ENCODE results near the gene PPFIA1. TPM values are rescaled to one million over a fixed set of nuclear protein-coding genes. Genes with fewer than 3 reads are reported as not detected.

Gene PPFIA1
- total RNA-seq, 1 experiment from 2014 or later = 86.8 TPM

GRCh38 chr11:70377645-70378044 lies 107.2 kb downstream of the PPFIA1 start:
- no peaks in the 10 kb centered on the region for H3K9me3 ChIP-seq (ENCODE audit: insufficient read depth, low read depth)
- intact Hi-C loops (cut with micrococcal nuclease; ENCODE audit: unreplicated experiment) = no loop called here
- TF ChIP-seq CTCF (conservative IDR thresholded peaks at IDR 0.05) (no peak), EZH2 (IDR thresholded peaks at IDR 0.05; ENCODE audit: low read depth) (no peak)
- H3K4me3 ChIP-seq = no peak overlapping the region
- H3K36me3 ChIP-seq (ENCODE audit: low read depth) = peaks cover 35% of the 10 kb centered on the region
- H4K20me1 ChIP-seq (ENCODE audit: insufficient read depth) = peaks cover 3% of the 10 kb centered on the region
- no peak overlapping the region for H2AFZ ChIP-seq
- H3K27me3 ChIP-seq (ENCODE audit: insufficient read depth, low read depth) = no peaks in the 10 kb centered on the region
- H3K9me2 ChIP-seq (ENCODE audit: insufficient read depth) = no peaks in the 10 kb centered on the region
- peaks cover 61% of the 10 kb centered on the region; the same call in 1 of the 2 replicates for H3F3A ChIP-seq (ENCODE audit: insufficient read depth, low read depth)
- H3K27ac ChIP-seq = no peak overlapping the region
- ChIA-PET CTCF (no interaction called here), POLR2A (ENCODE audit: unreplicated experiment) (interaction anchor here (0.6 kb wide), 1 partner anchor 64 kb away, joined by 4 read pairs; no protein-coding TSS in a partner anchor)
- H3K79me2 ChIP-seq (ENCODE audit: low read depth) = no peaks in the 10 kb centered on the region
- no peak overlapping the region for H3K4me2 ChIP-seq
- no TSS peak for BruUV-seq (replicated peaks)
- no peaks in the 10 kb centered on the region for H3K4me1 ChIP-seq (replicated peaks; ENCODE audit: insufficient read depth)
- DNase-seq = no peak

GRCh38 chr11:70378506-70379134 lies 108.1 kb downstream of the PPFIA1 start:
- Histone ChIP-seq H3K4me1 (replicated peaks; ENCODE audit: insufficient read depth) (no peaks in the 10 kb centered on the region), H3F3A (ENCODE audit: insufficient read depth, low read depth) (peaks cover 61% of the 10 kb centered on the region; the same call in 1 of the 2 replicates), H4K20me1 (ENCODE audit: insufficient read depth) (peaks cover 9% of the 10 kb centered on the region), H3K36me3 (ENCODE audit: low read depth) (peaks cover 27% of the 10 kb centered on the region), H3K4me3 (no peak overlapping the region), H3K9me2 (ENCODE audit: insufficient read depth) (no peaks in the 10 kb centered on the region), H3K27me3 (ENCODE audit: insufficient read depth, low read depth) (no peaks in the 10 kb centered on the region), H3K27ac (no peak overlapping the region), H2AFZ (no peak overlapping the region), H3K79me2 (ENCODE audit: low read depth) (no peaks in the 10 kb centered on the region), H3K9me3 (ENCODE audit: insufficient read depth, low read depth) (no peaks in the 10 kb centered on the region), H3K4me2 (no peak overlapping the region)
- no TSS peak for BruUV-seq (replicated peaks)
- POLR2A ChIA-PET (ENCODE audit: unreplicated experiment) = interaction anchor here (0.6 kb wide), 1 partner anchor 65 kb away, joined by 4 read pairs; no protein-coding TSS in a partner anchor
- intact Hi-C loops (cut with micrococcal nuclease; ENCODE audit: unreplicated experiment) = no loop called here
- no peak; the same call in 1 of the 2 replicates for TF ChIP-seq CTCF (conservative IDR thresholded peaks at IDR 0.05)
- TF ChIP-seq EZH2 (IDR thresholded peaks at IDR 0.05; ENCODE audit: low read depth) = no peak
- DNase-seq = no peak
- CTCF ChIA-PET = no interaction called here

- no peak for DNase-seq
- intact Hi-C loops (cut with micrococcal nuclease; ENCODE audit: unreplicated experiment) = no loop called here
- H3F3A ChIP-seq (ENCODE audit: insufficient read depth, low read depth) = peaks cover 53% of the 10 kb centered on the region; the same call in 1 of the 2 replicates
- H3K27me3 ChIP-seq (ENCODE audit: insufficient read depth, low read depth) = no peaks in the 10 kb centered on the region
- H3K4me2 ChIP-seq = no peak overlapping the region
- no peak for TF ChIP-seq CTCF (conservative IDR thresholded peaks at IDR 0.05)
- no peak for TF ChIP-seq EZH2 (IDR thresholded peaks at IDR 0.05; ENCODE audit: low read depth)
- no peak overlapping the region for H3K27ac ChIP-seq
- H4K20me1 ChIP-seq (ENCODE audit: insufficient read depth) = peaks cover 7% of the 10 kb centered on the region
- no peak overlapping the region for H2AFZ ChIP-seq
- H3K9me3 ChIP-seq (ENCODE audit: insufficient read depth, low read depth) = no peaks in the 10 kb centered on the region
- BruUV-seq (replicated peaks) = no TSS peak
- H3K9me2 ChIP-seq (ENCODE audit: insufficient read depth) = no peaks in the 10 kb centered on the region
- CTCF ChIA-PET = no interaction called here
- no peak overlapping the region for H3K4me3 ChIP-seq
- peaks cover 22% of the 10 kb centered on the region for H3K36me3 ChIP-seq (ENCODE audit: low read depth)
- H3K4me1 ChIP-seq (replicated peaks; ENCODE audit: insufficient read depth) = no peaks in the 10 kb centered on the region
- H3K79me2 ChIP-seq (ENCODE audit: low read depth) = no peaks in the 10 kb centered on the region
- POLR2A ChIA-PET (ENCODE audit: unreplicated experiment) = no interaction called here
Observed at GRCh38 chr11:70381350-70381749, 110.9 kb downstream of the PPFIA1 start.
